HepG2 (cell line): ENCODE data around the gene HARBI1. TPM values are rescaled to one million over a fixed set of nuclear protein-coding genes. Genes with fewer than 3 reads are reported as not detected.

Experiments
- ATAC-seq: fragments of 200-7000 bp; cut with Tn5 transposase; 3 replicates; pipeline ENCODE4 v1.9.1; 2020; ENCODE audit warnings: mild to moderate bottlenecking, moderate library complexity
- BruUV-seq: library from RNA; stranded (reverse); fragments of 400-500 nt; replicated peaks from 2 replicates; lab custom pipeline; 2021; lab: Mats Ljungman, UMichigan
- CTCF ChIA-PET: fragments of 300-600 bp; formaldehyde crosslinking; extraction: SDS; loops from one replicate; lab custom pipeline; 2021; ENCODE audit warnings: low total read pairs, inconsistent platforms, low intra/inter-chr PET ratio; lab: Yijun Ruan, JAX
- POLR2A ChIA-PET: fragments of 350-600 bp; sonication (Branson Sonifier 250); formaldehyde crosslinking; loops from one replicate; lab custom pipeline; 2020; ENCODE audit warnings: antibody characterized with exemption, inconsistent platforms; lab: Yijun Ruan, JAX
- DNase-seq: peaks from one replicate; pipeline ENCODE4 v3.0.0-alpha.2; 2015; ENCODE audit warnings: low spot score
- FAIRE-seq: peaks from 3 replicates; lab custom pipeline; 2011; peaks lifted over from hg19 to GRCh38; lab: Jason Lieb, UNC
- H2AFZ ChIP-seq: one replicate; pipeline ENCODE4 v1.6.1; 2011; ENCODE audit warnings: low read length, inconsistent platforms
- H3K27ac ChIP-seq: fragments of 300-600 bp; 3 replicates; pipeline ENCODE4 v1.8.0; 2011; ENCODE audit warnings: mixed run types, mild to moderate bottlenecking, mixed read lengths, low read length, inconsistent platforms; ENCODE audit not compliant: insufficient read depth; ENCODE audit errors: extremely low read length
- H3K27me3 ChIP-seq, 2 experiments: fragments of 200-600 bp in 1 of 2; 2 replicates in 1 of 2; 3 replicates in 1 of 2; pipeline versions ENCODE4 v1.6.0 to v1.8.0; 2011; ENCODE audit warnings: low read length in 2 of 2, mild to moderate bottlenecking in 2 of 2, moderate library complexity in 2 of 2, inconsistent platforms in 1 of 2; ENCODE audit not compliant: insufficient read depth in 2 of 2, control insufficient read depth in 1 of 2
- H3K36me3 ChIP-seq, 2 experiments: fragments of 200-600 bp in 1 of 2; replicated peaks in 1 of 2; 2 replicates in 1 of 2; 3 replicates in 1 of 2; pipeline versions ENCODE4 v1.5.1 to v1.8.0; 2011; ENCODE audit warnings: low read length in 2 of 2, inconsistent platforms in 1 of 2; ENCODE audit not compliant: insufficient read depth in 2 of 2, control insufficient read depth in 1 of 2
- H3K4me1 ChIP-seq: 2 replicates; pipeline ENCODE4 v1.5.1; 2012; ENCODE audit warnings: low read length, inconsistent platforms; ENCODE audit not compliant: insufficient read depth
- H3K4me2 ChIP-seq: 2 replicates; pipeline ENCODE4 v1.6.0; 2011; ENCODE audit warnings: low read depth, low read length, inconsistent platforms
- H3K4me3 ChIP-seq, 3 experiments: fragments of 200-600 bp in 1 of 3; sonication (generic), shearing (Covaris generic) in 1 of 3; replicated peaks in 1 of 3; 2 replicates each; pipeline ENCODE4 v1.5.1; 2011 to 2016; ENCODE audit warnings: low read length in 3 of 3, inconsistent platforms in 2 of 3, low read depth in 2 of 3, mild to moderate bottlenecking in 2 of 3, control low read depth in 1 of 3, mixed read lengths in 1 of 3; ENCODE audit not compliant: insufficient read depth in 1 of 3
- H3K79me2 ChIP-seq: one replicate; pipeline ENCODE4 v1.6.1; 2011; ENCODE audit warnings: low read length, inconsistent platforms; ENCODE audit not compliant: insufficient read depth
- H3K9ac ChIP-seq: 2 replicates; pipeline ENCODE4 v1.6.0; 2011; ENCODE audit warnings: mild to moderate bottlenecking, low read depth, low read length, inconsistent platforms; ENCODE audit not compliant: insufficient read depth
- H3K9me3 ChIP-seq: 2 replicates; pipeline ENCODE4 v1.5.1; 2012; ENCODE audit warnings: mild to moderate bottlenecking, low read length
- H4K20me1 ChIP-seq: 2 replicates; pipeline ENCODE4 v1.6.0; 2011; ENCODE audit warnings: inconsistent platforms, mild to moderate bottlenecking, low read length, moderate library complexity; ENCODE audit not compliant: insufficient read depth
- AKNA ChIP-seq: sonication (generic); formaldehyde crosslinking; IDR thresholded peaks from 2 replicates; pipeline ENCODE4 v1.4.0; 2020; ENCODE audit warnings: missing genetic modification reagents, borderline replicate concordance
- ARID5B ChIP-seq: IDR thresholded peaks from 2 replicates; pipeline ENCODE4 v1.4.0; 2020; ENCODE audit warnings: mild to moderate bottlenecking, missing genetic modification reagents
- DMAP1 ChIP-seq: IDR thresholded peaks from 2 replicates; pipeline ENCODE4 v1.6.1; 2016
- GMEB2 ChIP-seq: IDR thresholded peaks from 2 replicates; pipeline ENCODE4 v1.6.1; 2016; ENCODE audit warnings: missing biosample characterization, missing genetic modification reagents, low read depth
- NFKB2 ChIP-seq: sonication (generic); formaldehyde crosslinking; IDR thresholded peaks from 2 replicates; pipeline ENCODE4 v1.4.0; 2020; ENCODE audit warnings: missing genetic modification reagents, borderline replicate concordance
- PHB2 ChIP-seq: fragments of 450-650 bp; IDR thresholded peaks from 2 replicates; pipeline ENCODE4 v1.6.1; 2018; ENCODE audit not compliant: partially characterized antibody
- TARDBP ChIP-seq: sonication (generic); formaldehyde crosslinking; IDR thresholded peaks from 2 replicates; pipeline ENCODE4 v1.8.0; 2022; ENCODE audit warnings: mild to moderate bottlenecking, missing genetic modification reagents
- THYN1 ChIP-seq: sonication (generic); formaldehyde crosslinking; IDR thresholded peaks from 2 replicates; pipeline ENCODE4 v1.8.1; 2023; ENCODE audit warnings: low read depth, mild to moderate bottlenecking, moderate library complexity, missing genetic modification reagents, borderline replicate concordance
- TRAFD1 ChIP-seq: sonication (generic); formaldehyde crosslinking; IDR thresholded peaks from 2 replicates; pipeline ENCODE4 v1.5.1; 2020; ENCODE audit warnings: missing genetic modification reagents, mild to moderate bottlenecking, borderline replicate concordance
- ZNF709 ChIP-seq: sonication (generic); formaldehyde crosslinking; IDR thresholded peaks from 2 replicates; pipeline ENCODE4 v1.5.0; 2020; ENCODE audit warnings: mild to moderate bottlenecking, missing genetic modification reagents
- ZNF737 ChIP-seq: sonication (generic); formaldehyde crosslinking; IDR thresholded peaks from 2 replicates; pipeline ENCODE4 v1.5.0; 2020; ENCODE audit warnings: missing genetic modification reagents, mild to moderate bottlenecking, borderline replicate concordance
- WGBS: methylation state at CpG from one replicate; pipeline ENCODE4 v1.1.6; 2017; ENCODE audit warnings: low lambda C conversion rate; 5-methylcytosine and 5-hydroxymethylcytosine counted together
- in situ Hi-C: cut with HindIII; loops from 2 replicates; pipeline ENCODE4 v1.10.0; 2017; ENCODE audit warnings: low pct_unique_long_range_greater_than_20kb; ENCODE audit not compliant: extremely low pct_ligation_motif_present
- intact Hi-C: fragments of 100-400 bp; cut with micrococcal nuclease; formaldehyde crosslinking; loops from one replicate; pipeline ENCODE4 v1.10.0; 2022; ENCODE audit not compliant: unreplicated experiment
- polyA plus RNA-seq, 8 experiments: library from polyadenylated mRNA; depleted of rRNA in 3 of 8; stranded (reverse) in 7 of 8; unstranded in 1 of 8; fragments of >200 nt; fragmentation: Illumina TruSeq in 4 of 8; extraction: Trizol in 4 of 8; gene quantifications; 2 replicates each; pipeline versions ENCODE4 v1.2.1 to v1.2.3, GENCODE V29; 2011 to 2016; ENCODE audit warnings: low read depth in 4 of 8, missing spikeins in 1 of 8, mixed read lengths in 1 of 8; ENCODE audit not compliant: insufficient read depth in 1 of 8
- total RNA-seq, 5 experiments: library from RNA; depleted of rRNA; stranded (reverse); fragments of >200 nt; fragmentation: Illumina TruSeq; extraction: Trizol; gene quantifications; 2 replicates each; pipeline ENCODE4 v1.2.3, GENCODE V29; 2016; ENCODE audit warnings: low read depth in 1 of 5

HARBI1 gene
- total and polyA plus RNA-seq, 2 of the 13 experiments (the other 11 are each of a cell fraction or from before 2014, with no cell fraction given): 2.5 to 4.8 TPM

- POLR2A ChIA-PET: interaction anchor here (1.1 kb wide), 1 partner anchor 16 kb away, joined by 4 read pairs; no protein-coding TSS in a partner anchor
- Histone ChIP-seq H3K27me3 (no peaks in the 10 kb centered on the region), H3K9me3 (no peaks in the 10 kb centered on the region), H3K4me3 (no peak overlapping the region), H4K20me1 (no peaks in the 10 kb centered on the region), H3K79me2 (no peaks in the 10 kb centered on the region), H3K4me2 (no peak overlapping the region), H3K36me3 (peaks cover 5 to 7% of the 10 kb centered on the region in 2 experiments; a peak in 4 of 5 replicates), H3K27ac (no peak overlapping the region), H3K9ac (no peak overlapping the region), H2AFZ (no peak overlapping the region), H3K4me1 (peaks cover 25% of the 10 kb centered on the region)
- BruUV-seq: no TSS peak
- in situ Hi-C loops (no loop called here), intact Hi-C loops (no loop called here)
- CTCF ChIA-PET: no interaction called here
- FAIRE-seq (no peak), DNase-seq (no peak), ATAC-seq (no peak)
- WGBS: 96% methylated on average over 3 of the region's 3 CpGs
- TF ChIP-seq ZNF709 (CRISPR knock-in tag): no peak
- TF ChIP-seq TARDBP (CRISPR knock-in tag): no peak
- no peak for TF ChIP-seq THYN1
- no peak for TF ChIP-seq DMAP1
- no peak for TF ChIP-seq TRAFD1 (CRISPR knock-in tag)
- TF ChIP-seq ARID5B (CRISPR knock-in tag): no peak
- no peak for TF ChIP-seq AKNA (CRISPR knock-in tag)
- no peak for TF ChIP-seq ZNF737 (CRISPR knock-in tag)
- no peak for TF ChIP-seq GMEB2 (CRISPR knock-in tag)
- TF ChIP-seq NFKB2 (CRISPR knock-in tag): no peak
- TF ChIP-seq PHB2: no peak
Observed at GRCh38 chr11:46600194-46600960, 16.6 kb downstream of the HARBI1 start.
